Measurements from ENCODE around the gene TKT.

The TKT gene

GRCh38 chr3:53226841-53227407 lies 28.9 kb downstream of the TKT start:
- peaks cover 73% of the 10 kb centered on the region for H3K36me3 Mint-ChIP-seq
- H3K9me3 Mint-ChIP-seq: no peaks in the 10 kb centered on the region
- no peak overlapping the region for H3K27ac Mint-ChIP-seq
- H3K4me1 Mint-ChIP-seq: no peaks in the 10 kb centered on the region
- ATAC-seq: no peak
- no peak overlapping the region for H3K4me3 Mint-ChIP-seq
- no peaks in the 10 kb centered on the region for H3K27me3 Mint-ChIP-seq

DNA sequence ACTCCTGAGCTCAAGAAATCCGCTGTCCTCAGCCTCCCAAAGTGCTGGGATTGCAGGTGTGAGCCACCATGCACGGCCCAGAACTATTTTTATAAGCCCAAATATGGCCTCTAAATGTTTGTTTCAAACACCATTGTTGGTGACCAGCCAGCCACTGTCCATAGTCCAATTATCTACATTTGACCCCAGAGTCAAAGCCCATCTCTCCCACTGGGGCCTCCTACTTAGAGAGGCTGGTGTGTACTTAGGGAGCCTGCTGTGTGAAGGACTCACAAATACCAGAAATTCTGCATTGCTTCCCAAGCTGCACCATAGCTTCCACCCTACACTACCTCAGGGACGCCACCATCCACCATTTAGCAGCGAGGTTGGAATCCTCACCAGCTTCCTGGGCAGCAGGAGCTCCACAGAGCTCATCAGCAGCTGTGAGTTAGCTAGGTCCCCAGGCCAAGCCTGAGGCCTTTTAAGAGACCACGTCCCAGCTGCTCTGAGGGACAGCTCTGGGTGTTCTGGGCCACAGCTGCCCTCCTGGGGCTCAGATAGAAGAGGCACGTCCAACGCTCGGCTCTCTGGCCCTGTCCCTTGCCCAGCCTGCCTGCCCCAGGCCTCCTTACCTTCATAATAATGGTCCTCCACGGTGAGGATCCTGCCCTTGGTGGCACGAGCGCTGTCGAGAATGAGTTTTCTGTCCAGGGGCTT lies 29.5 kb downstream of the TKT start:
- Mint-ChIP-seq H3K27ac (no peak overlapping the region), H3K4me3 (no peak overlapping the region), H3K36me3 (peaks cover 77% of the 10 kb centered on the region), H3K4me1 (no peaks in the 10 kb centered on the region), H3K27me3 (no peaks in the 10 kb centered on the region), H3K9me3 (no peaks in the 10 kb centered on the region)
- no peak for ATAC-seq

DNA sequence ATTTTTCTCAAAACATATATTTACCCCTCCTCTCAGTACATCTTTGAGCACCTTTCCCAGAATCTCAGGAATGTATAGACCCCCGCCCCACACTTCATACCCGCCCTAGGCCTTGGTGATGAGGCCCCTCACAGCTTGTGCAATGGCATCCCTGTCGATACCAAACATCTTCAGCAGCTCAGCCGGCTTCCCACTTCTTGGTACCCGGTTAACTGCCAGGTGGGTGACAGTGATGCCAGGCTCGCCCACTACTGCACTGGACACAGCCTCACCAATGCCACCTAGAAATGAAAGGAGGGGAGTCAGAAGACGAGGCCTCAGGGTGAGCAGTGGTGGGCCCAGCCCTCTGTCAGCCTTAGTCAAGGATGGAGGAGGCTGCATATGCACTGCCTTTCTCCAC lies 30.2 kb downstream of the TKT start:
- H3K27ac Mint-ChIP-seq: no peak overlapping the region
- H3K27me3 Mint-ChIP-seq: no peaks in the 10 kb centered on the region
- H3K4me1 Mint-ChIP-seq: no peaks in the 10 kb centered on the region
- peaks cover 77% of the 10 kb centered on the region for H3K36me3 Mint-ChIP-seq
- no peak overlapping the region for H3K4me3 Mint-ChIP-seq
- H3K9me3 Mint-ChIP-seq: no peaks in the 10 kb centered on the region
- no peak for ATAC-seq

- H3K4me1 Mint-ChIP-seq: peaks cover under 1% of the 10 kb centered on the region
- ATAC-seq: no peak
- H3K27ac Mint-ChIP-seq: no peak overlapping the region
- peaks cover 77% of the 10 kb centered on the region for H3K36me3 Mint-ChIP-seq
- H3K4me3 Mint-ChIP-seq: no peak overlapping the region
- no peaks in the 10 kb centered on the region for H3K9me3 Mint-ChIP-seq
- no peaks in the 10 kb centered on the region for H3K27me3 Mint-ChIP-seq
Measured at GRCh38 chr3:53225181-53225580, 30.6 kb downstream of the TKT start.

DNA sequence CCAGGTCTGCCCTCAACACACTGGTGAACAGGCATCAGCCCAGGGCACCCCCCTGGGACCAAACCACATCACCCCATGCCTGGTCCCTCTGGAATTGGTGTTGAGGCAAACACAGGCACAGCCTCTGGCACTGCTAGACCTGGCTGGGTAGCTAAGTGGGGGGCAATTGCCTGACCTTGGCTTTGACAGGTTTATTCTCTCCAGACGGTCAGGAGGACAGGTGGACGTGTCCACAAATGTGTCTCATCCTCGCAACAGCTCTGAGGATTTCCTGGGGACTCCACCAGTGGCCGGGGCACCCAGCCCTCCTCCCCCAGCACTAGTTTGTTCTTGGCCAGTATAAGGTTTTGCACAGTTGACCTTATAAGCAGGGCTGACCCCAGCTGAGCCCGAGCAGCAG lies 31.3 kb downstream of the TKT start:
- H3K9me3 Mint-ChIP-seq: no peaks in the 10 kb centered on the region
- no peak for ATAC-seq
- H3K27ac Mint-ChIP-seq: no peak overlapping the region
- peaks cover 73% of the 10 kb centered on the region for H3K36me3 Mint-ChIP-seq
- H3K4me3 Mint-ChIP-seq: no peak overlapping the region
- H3K4me1 Mint-ChIP-seq: peaks cover 5% of the 10 kb centered on the region
- H3K27me3 Mint-ChIP-seq: no peaks in the 10 kb centered on the region

DNA sequence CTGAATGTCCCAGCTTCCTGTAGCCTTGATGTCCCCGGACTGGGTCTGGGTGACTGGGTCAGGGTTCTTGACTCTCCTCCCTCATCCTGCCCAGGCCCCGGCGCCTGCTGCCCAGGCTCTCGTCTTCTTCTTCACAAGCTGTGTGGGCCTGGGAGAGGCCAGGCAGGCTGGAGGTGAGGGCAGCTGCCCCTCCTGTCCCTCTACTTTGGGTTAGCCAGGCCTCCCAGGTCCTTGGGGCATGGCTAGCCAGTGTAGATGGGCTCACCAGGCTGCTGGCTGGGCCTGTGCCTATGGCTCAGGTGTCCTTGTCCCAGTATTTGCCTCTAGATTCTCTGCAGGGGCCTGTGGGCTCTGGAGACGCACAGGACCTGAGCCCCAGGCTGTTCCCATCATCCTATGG lies 31.8 kb downstream of the TKT start:
- Mint-ChIP-seq H3K27ac (no peak overlapping the region), H3K4me1 (peaks cover 5% of the 10 kb centered on the region), H3K4me3 (no peak overlapping the region), H3K27me3 (no peaks in the 10 kb centered on the region), H3K36me3 (peaks cover 67% of the 10 kb centered on the region), H3K9me3 (no peaks in the 10 kb centered on the region)
- no peak for ATAC-seq

GRCh38 chr3:53223541-53223966 lies 32.3 kb downstream of the TKT start:
- Mint-ChIP-seq H3K36me3 (peaks cover 64% of the 10 kb centered on the region), H3K9me3 (no peaks in the 10 kb centered on the region), H3K4me1 (peaks cover 5% of the 10 kb centered on the region), H3K27ac (no peak overlapping the region), H3K4me3 (no peak overlapping the region), H3K27me3 (no peaks in the 10 kb centered on the region)
- ATAC-seq: no peak

DNA sequence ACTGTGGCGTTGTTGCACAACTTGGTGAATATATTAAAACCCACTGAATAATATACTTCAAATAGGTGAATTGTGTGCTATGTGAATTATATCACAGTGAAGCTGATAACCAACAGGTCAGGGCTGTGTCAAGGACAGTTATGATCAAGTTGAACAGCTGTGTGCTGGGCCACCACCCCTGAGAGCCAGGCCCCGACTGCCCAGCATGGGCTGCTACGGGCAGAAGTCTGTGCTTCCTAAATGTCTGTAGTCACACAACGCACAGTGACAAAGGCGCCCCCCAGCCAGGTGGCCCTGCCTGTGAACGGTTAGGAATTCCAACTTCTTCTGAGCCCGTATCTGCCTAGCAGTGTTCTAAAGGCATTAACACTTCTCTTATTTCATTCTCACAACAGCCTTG lies 32.8 kb downstream of the TKT start:
- H3K4me1 Mint-ChIP-seq: peaks cover 5% of the 10 kb centered on the region
- no peaks in the 10 kb centered on the region for H3K9me3 Mint-ChIP-seq
- ATAC-seq: no peak
- peaks cover 58% of the 10 kb centered on the region for H3K36me3 Mint-ChIP-seq
- H3K27me3 Mint-ChIP-seq: no peaks in the 10 kb centered on the region
- no peak overlapping the region for H3K4me3 Mint-ChIP-seq
- H3K27ac Mint-ChIP-seq: no peak overlapping the region

- Mint-ChIP-seq H3K27me3 (no peaks in the 10 kb centered on the region), H3K27ac (no peak overlapping the region), H3K36me3 (peaks cover 52% of the 10 kb centered on the region), H3K9me3 (no peaks in the 10 kb centered on the region), H3K4me3 (no peak overlapping the region), H3K4me1 (peaks cover 5% of the 10 kb centered on the region)
- no peak for ATAC-seq
Measured at GRCh38 chr3:53222183-53222901, 33.5 kb downstream of the TKT start.

DNA sequence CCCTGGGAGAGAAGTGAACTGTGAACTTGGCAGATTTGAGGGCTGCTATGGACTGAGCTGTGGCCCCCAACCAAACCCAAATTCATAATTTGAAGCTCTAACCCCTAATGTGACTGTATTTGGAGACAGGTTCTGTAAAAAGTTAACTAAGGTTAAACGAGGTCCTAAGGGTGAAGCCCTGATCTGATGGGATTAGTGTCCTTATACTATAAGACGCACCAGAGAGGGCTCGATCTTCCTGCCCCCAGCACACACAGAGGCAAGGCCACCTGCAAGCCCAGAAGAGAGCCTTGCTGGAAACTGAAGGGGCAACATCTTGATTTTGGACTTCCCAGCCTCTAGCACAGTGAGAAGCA lies 34.0 kb downstream of the TKT start:
- Mint-ChIP-seq H3K4me1 (peaks cover 5% of the 10 kb centered on the region), H3K27ac (no peak overlapping the region), H3K4me3 (no peak overlapping the region), H3K27me3 (no peaks in the 10 kb centered on the region), H3K9me3 (no peaks in the 10 kb centered on the region), H3K36me3 (peaks cover 46% of the 10 kb centered on the region)
- no peak for ATAC-seq

DNA sequence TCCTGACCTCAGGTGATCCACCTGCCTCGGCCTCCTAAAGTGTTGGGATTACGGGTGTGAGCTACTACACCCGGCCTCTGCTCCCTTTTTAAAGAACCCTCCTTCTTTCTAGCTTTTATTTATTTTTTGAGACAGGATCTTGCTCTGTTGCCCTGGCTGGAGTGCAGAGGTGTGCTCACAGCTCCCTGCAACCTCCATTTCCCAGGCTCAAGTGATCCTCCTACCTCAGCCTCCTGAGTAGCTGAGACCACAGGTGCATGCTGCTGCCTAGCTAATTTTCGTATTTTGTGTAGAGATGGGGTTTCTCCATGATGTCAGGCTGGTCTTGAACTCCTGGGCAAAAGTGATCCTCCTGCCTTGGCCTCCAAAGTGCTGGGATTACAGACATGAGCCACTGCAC lies 34.5 kb downstream of the TKT start:
- Mint-ChIP-seq H3K27ac (no peak overlapping the region), H3K27me3 (no peaks in the 10 kb centered on the region), H3K36me3 (peaks cover 42% of the 10 kb centered on the region), H3K4me3 (no peak overlapping the region), H3K9me3 (no peaks in the 10 kb centered on the region), H3K4me1 (peaks cover 5% of the 10 kb centered on the region)
- no peak for ATAC-seq

- Mint-ChIP-seq H3K4me1 (peaks cover 5% of the 10 kb centered on the region), H3K36me3 (peaks cover 28% of the 10 kb centered on the region), H3K27ac (no peak overlapping the region), H3K27me3 (no peaks in the 10 kb centered on the region), H3K9me3 (no peaks in the 10 kb centered on the region), H3K4me3 (no peak overlapping the region)
- peak; percentile 72 for ATAC-seq
Measured at GRCh38 chr3:53219895-53220483, 35.8 kb downstream of the TKT start.

- H3K4me1 Mint-ChIP-seq: peaks cover 5% of the 10 kb centered on the region
- peaks cover 15% of the 10 kb centered on the region for H3K36me3 Mint-ChIP-seq
- no peaks in the 10 kb centered on the region for H3K27me3 Mint-ChIP-seq
- no peak overlapping the region for H3K4me3 Mint-ChIP-seq
- ATAC-seq: no peak
- H3K27ac Mint-ChIP-seq: no peak overlapping the region
- H3K9me3 Mint-ChIP-seq: no peaks in the 10 kb centered on the region
Measured at GRCh38 chr3:53218131-53218530, 37.7 kb downstream of the TKT start.

- Mint-ChIP-seq H3K27me3 (no peaks in the 10 kb centered on the region), H3K4me1 (peaks cover 7% of the 10 kb centered on the region), H3K27ac (no peak overlapping the region), H3K9me3 (no peaks in the 10 kb centered on the region), H3K4me3 (no peak overlapping the region), H3K36me3 (peaks cover 8% of the 10 kb centered on the region)
- ATAC-seq: no peak
Measured at GRCh38 chr3:53217175-53217574, 38.6 kb downstream of the TKT start.

DNA sequence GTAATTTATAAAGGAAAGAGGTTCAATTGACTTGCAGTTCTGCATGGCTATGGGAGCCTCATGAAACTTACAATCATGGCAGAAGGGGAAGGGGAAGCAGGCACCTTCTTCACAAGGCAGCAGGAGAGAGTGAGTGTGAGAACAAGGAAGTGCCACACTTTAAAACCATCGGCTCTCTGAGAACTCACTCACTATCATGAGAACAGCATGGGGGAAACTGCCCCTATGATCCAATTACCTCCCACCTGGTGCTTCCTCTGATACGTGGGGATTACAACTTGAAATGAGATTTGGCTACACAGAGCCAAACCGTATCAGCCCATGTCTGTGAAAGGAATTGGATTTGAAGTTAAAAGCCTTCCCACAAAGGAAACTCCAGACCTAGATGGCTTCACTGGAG lies 39.1 kb downstream of the TKT start:
- no peak overlapping the region for H3K27ac Mint-ChIP-seq
- ATAC-seq: no peak

DNA sequence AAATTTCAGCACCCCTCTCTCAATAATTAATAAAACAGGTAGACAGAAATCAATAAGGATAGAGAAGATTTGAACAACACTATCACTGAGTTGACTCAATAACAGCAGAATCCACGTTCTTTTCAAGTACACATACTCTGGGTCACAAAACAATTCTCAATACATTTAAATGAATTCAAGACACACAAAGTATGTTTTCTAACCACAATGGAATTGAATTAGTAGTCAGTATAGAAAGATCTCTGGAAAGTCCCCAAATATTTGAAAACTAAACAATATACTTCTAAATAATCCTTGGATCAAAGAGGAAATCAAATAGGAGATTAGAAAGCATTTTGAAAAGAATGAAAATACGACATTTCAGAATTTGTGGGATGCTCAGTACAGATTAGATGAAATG lies 40.0 kb downstream of the TKT start:
- H3K9me3 Mint-ChIP-seq: no peaks in the 10 kb centered on the region
- H3K36me3 Mint-ChIP-seq: no peaks in the 10 kb centered on the region
- no peak overlapping the region for H3K27ac Mint-ChIP-seq
- no peaks in the 10 kb centered on the region for H3K27me3 Mint-ChIP-seq
- H3K4me1 Mint-ChIP-seq: peaks cover 15% of the 10 kb centered on the region
- ATAC-seq: no peak
- no peak overlapping the region for H3K4me3 Mint-ChIP-seq

More for the DNA sequence above, 39.1 kb downstream of the TKT start:
- no peaks in the 10 kb centered on the region for H3K9me3 Mint-ChIP-seq
- no peaks in the 10 kb centered on the region for H3K27me3 Mint-ChIP-seq
- H3K4me3 Mint-ChIP-seq: no peak overlapping the region
- peaks cover 3% of the 10 kb centered on the region for H3K36me3 Mint-ChIP-seq
- peaks cover 11% of the 10 kb centered on the region for H3K4me1 Mint-ChIP-seq

Measured in stimulated activated memory B cell treated with anti-CD40 and anti-IgM and Interleukin-4, amounts not matched to agents 10 μg/mL and 1 μg/mL and 100 μg/mL, for 72 hours (primary cell).